Neuronal stem cell (in vitro differentiated cells): ENCODE results near the gene JAG2.

Experiments
- DNase-seq: peaks from one replicate; pipeline ENCODE4 v3.0.0-alpha.2; 2013; ENCODE audit warnings: low spot score
- H2AFZ ChIP-seq: one replicate; pipeline ENCODE4 v1.6.1; 2013; ENCODE audit warnings: mild to moderate bottlenecking, low read length, inconsistent platforms
- H2AK5ac ChIP-seq: 2 replicates; pipeline ENCODE4 v1.6.1; 2013; ENCODE audit warnings: low read depth, mild to moderate bottlenecking, inconsistent platforms, low read length, moderate library complexity, mixed read lengths
- H2BK120ac ChIP-seq: 2 replicates; pipeline ENCODE4 v1.6.1; 2013; ENCODE audit warnings: low read depth, mild to moderate bottlenecking, inconsistent platforms, low read length, moderate library complexity, mixed read lengths
- H2BK12ac ChIP-seq: one replicate; pipeline ENCODE4 v1.6.1; 2013; ENCODE audit warnings: low read length, inconsistent platforms
- H2BK15ac ChIP-seq: 2 replicates; pipeline ENCODE4 v1.6.1; 2013; ENCODE audit warnings: mild to moderate bottlenecking, low read length, inconsistent platforms, mixed read lengths
- H2BK5ac ChIP-seq: one replicate; pipeline ENCODE4 v1.6.1; 2013; ENCODE audit warnings: inconsistent platforms, mild to moderate bottlenecking, low read length, moderate library complexity
- H3K14ac ChIP-seq: one replicate; pipeline ENCODE4 v1.6.1; 2013; ENCODE audit warnings: low read length, inconsistent platforms
- H3K18ac ChIP-seq: 2 replicates; pipeline ENCODE4 v1.6.1; 2013; ENCODE audit warnings: low read length, inconsistent platforms
- H3K23ac ChIP-seq: 2 replicates; pipeline ENCODE4 v1.6.1; 2013; ENCODE audit warnings: low read depth, mild to moderate bottlenecking, mixed read lengths, low read length, inconsistent platforms; ENCODE audit not compliant: poor library complexity
- H3K27ac ChIP-seq: replicated peaks from 3 replicates; pipeline ENCODE4 v1.5.1; 2013; ENCODE audit warnings: low read length, inconsistent platforms
- H3K27me3 ChIP-seq, 3 experiments: 2 replicates each; pipeline ENCODE4 v1.6.1; 2013; ENCODE audit warnings: low read length in 3 of 3, mild to moderate bottlenecking in 2 of 3, inconsistent platforms in 1 of 3, low read depth in 1 of 3, mixed read lengths in 1 of 3, moderate library complexity in 1 of 3; ENCODE audit not compliant: control insufficient read depth in 3 of 3, insufficient read depth in 3 of 3
- H3K36me3 ChIP-seq, 2 donors: replicated peaks in 1 of 2; 2 replicates each; pipeline ENCODE4 v1.6.1; 2013; ENCODE audit warnings: low read length in 2 of 2; ENCODE audit not compliant: control insufficient read depth in 2 of 2, insufficient read depth in 2 of 2
- H3K4ac ChIP-seq: 2 replicates; pipeline ENCODE4 v1.6.1; 2013; ENCODE audit warnings: inconsistent platforms, mild to moderate bottlenecking, low read length, moderate library complexity
- H3K4me1 ChIP-seq, 2 donors: 1 replicate in 1 of 2; 2 replicates in 1 of 2; pipeline ENCODE4 v1.6.1; 2013; ENCODE audit warnings: low read length in 2 of 2, low read depth in 1 of 2; ENCODE audit not compliant: control insufficient read depth in 2 of 2, insufficient read depth in 1 of 2
- H3K4me2 ChIP-seq: one replicate; pipeline ENCODE4 v1.6.1; 2013; ENCODE audit warnings: mild to moderate bottlenecking, low read length, inconsistent platforms; ENCODE audit not compliant: insufficient read depth, poor library complexity, severe bottlenecking
- H3K4me3 ChIP-seq, 2 donors: 2 replicates each; pipeline ENCODE4 v1.5.1; 2013; ENCODE audit warnings: low read length in 2 of 2, mild to moderate bottlenecking in 2 of 2, inconsistent platforms in 1 of 2, moderate library complexity in 1 of 2
- H3K79me1 ChIP-seq: one replicate; pipeline ENCODE4 v1.6.1; 2013; ENCODE audit warnings: low read depth, mild to moderate bottlenecking, inconsistent platforms, low read length, moderate library complexity
- H3K9ac ChIP-seq: one replicate; pipeline ENCODE4 v1.6.1; 2013; ENCODE audit warnings: mild to moderate bottlenecking, low read depth, low read length, inconsistent platforms; ENCODE audit not compliant: poor library complexity
- H3K9me3 ChIP-seq, 2 donors: replicated peaks in 1 of 2; 2 replicates each; pipeline versions ENCODE3 to v1.6.1; 2013; ENCODE audit warnings: low read length in 2 of 2, mild to moderate bottlenecking in 2 of 2, inconsistent platforms in 1 of 2, low read depth in 1 of 2, mixed read lengths in 1 of 2, moderate library complexity in 1 of 2; ENCODE audit not compliant: control insufficient read depth in 2 of 2, insufficient read depth in 1 of 2
- H4K8ac ChIP-seq: one replicate; pipeline ENCODE4 v1.6.1; 2013; ENCODE audit warnings: low read depth, mild to moderate bottlenecking, inconsistent platforms, low read length, moderate library complexity
- H4K91ac ChIP-seq: one replicate; pipeline ENCODE4 v1.6.1; 2013; ENCODE audit warnings: low read length, low read depth, mild to moderate bottlenecking, inconsistent platforms; ENCODE audit not compliant: poor library complexity
- WGBS, 2 donors: extraction: QIAGEN DNeasy Blood & Tissue Kit; methylation state at CpG; one replicate each; pipeline ENCODE4 v1.1.7; 2013; ENCODE audit warnings: missing lambda C conversion rate in 2 of 2, mixed read lengths in 1 of 2; ENCODE audit not compliant: insufficient read length in 2 of 2, insufficient replicate concordance in 1 of 2; ENCODE audit errors: extremely low coverage in 2 of 2; 5-methylcytosine and 5-hydroxymethylcytosine counted together

The JAG2 gene

DNA sequence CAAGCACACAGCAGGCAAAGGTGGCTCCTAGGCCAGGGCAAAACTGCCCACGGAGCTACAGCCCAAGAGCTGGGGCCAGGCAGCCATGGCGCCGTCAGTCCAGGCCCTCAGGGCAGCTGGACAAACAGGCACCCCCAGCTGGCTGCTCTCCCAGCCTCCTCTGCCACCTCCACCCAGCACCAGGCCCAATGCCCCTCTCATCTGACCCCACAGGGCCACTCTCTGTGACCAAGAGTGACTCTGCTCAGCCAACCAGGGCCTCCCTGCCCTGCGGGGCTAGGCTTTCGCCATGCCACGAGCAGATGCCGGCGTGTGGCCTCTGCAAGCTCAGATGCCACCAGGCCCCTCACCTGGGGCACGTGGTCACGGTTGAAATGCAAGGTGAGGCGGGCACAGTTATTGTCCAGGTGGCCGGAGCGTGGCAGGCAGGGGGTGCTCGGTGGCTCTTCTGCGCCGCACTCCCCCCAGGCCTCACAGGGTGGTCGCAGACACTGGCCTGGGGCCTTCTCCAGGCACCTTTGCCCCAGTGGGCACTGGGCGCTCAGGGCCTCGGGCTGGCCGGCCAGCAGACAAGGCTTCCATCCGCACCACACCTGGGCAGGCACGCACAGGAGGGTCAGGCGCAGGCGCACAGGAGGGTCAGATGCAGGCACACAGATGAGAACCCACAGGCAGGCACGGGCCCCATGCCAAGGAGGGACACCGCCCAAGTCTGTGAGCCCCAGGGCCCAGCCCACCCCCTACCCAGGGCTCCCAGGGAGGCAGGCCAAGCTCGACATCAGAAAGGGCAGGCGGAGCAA is 23.0 kb downstream of the JAG2 start:
- Histone ChIP-seq H3K9ac (peak overlapping the region; percentile 60), H3K14ac (peak overlapping the region; percentile 31), H3K23ac (peak overlapping the region; percentile 65), H2BK15ac (no peak overlapping the region), H3K9me3 (peaks cover 0 to 3% of the 10 kb centered on the region in 2 donors), H4K91ac (no peak overlapping the region), H3K27ac (no peak overlapping the region), H2BK12ac (peak overlapping the region; percentile 58), H2AK5ac (no peak overlapping the region), H2AFZ (no peak overlapping the region), H3K36me3 (no peaks in the 10 kb centered on the region), H4K8ac (peak overlapping the region; percentile 82), H3K4ac (no peak overlapping the region), H3K18ac (peak overlapping the region; percentile 38), H3K4me2 (no peak overlapping the region), H3K4me1 (no peaks in the 10 kb centered on the region), H2BK5ac (no peak overlapping the region), H3K27me3 (no peaks in the 10 kb centered on the region), H2BK120ac (no peak overlapping the region), H3K79me1 (peaks cover 8% of the 10 kb centered on the region), H3K4me3 (peak overlapping the region in 1 of 2 donors; percentile 58)
- WGBS, 2 donors, result no CpG with 5 or more reads among the region's 28 CpGs
- DNase-seq, result no peak

DNA sequence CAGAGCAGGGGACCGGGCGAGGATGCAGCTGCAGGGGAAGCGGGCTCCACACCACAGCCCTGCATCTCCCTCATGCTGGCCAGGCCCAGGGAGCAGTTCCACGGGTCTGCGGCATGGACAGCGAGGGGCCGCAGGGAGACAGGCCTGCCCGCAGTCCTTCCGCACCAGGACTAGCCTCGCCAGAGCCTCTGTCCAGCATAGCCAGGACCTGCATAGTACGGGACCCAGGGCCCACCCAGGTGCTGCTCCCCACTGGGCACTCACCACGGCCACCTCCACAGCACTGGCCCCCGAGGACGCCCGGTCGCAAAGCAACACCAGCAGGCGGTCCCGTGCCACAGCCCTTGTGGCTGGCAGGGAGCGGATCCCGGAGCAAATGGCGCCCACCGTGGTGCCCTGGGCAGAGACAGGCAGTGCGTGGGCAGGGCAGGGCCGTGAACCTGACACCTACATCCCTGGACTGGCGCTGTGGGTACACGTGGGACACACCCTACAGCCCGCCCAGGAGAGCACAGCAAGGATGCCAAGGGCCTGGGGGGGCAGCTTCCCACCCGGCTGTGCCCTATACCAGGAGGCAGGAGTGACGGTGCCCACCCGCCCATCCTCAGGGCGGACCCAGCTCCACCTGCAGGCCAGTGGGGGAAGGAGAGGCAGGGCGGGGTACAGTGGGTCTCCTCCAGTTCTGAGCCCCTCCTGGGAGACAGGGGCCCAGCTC is 23.8 kb downstream of the JAG2 start:
- Histone ChIP-seq H2AK5ac (peak overlapping the region; percentile 70), H4K91ac (no peak overlapping the region), H3K4me1 (no peaks in the 10 kb centered on the region), H3K27ac (no peak overlapping the region), H2BK15ac (no peak overlapping the region), H2BK5ac (peak overlapping the region; percentile 19), H3K14ac (peak overlapping the region; percentile 89), H2BK12ac (peak overlapping the region; percentile 73), H3K4ac (no peak overlapping the region), H2BK120ac (no peak overlapping the region), H4K8ac (peak overlapping the region; percentile 82), H3K4me3 (peak overlapping the region in 1 of 2 donors; percentile 6), H3K27me3 (no peaks in the 10 kb centered on the region), H3K9me3 (peaks cover 7 to 11% of the 10 kb centered on the region in 2 donors), H3K79me1 (peaks cover 8% of the 10 kb centered on the region), H3K23ac (peak overlapping the region; percentile 17), H3K9ac (peak overlapping the region; percentile 21), H2AFZ (no peak overlapping the region), H3K18ac (peak overlapping the region; percentile 17), H3K36me3 (no peaks in the 10 kb centered on the region), H3K4me2 (no peak overlapping the region)
- no CpG with 5 or more reads among the region's 32 CpGs for WGBS, 2 donors
- no peak for DNase-seq

DNA sequence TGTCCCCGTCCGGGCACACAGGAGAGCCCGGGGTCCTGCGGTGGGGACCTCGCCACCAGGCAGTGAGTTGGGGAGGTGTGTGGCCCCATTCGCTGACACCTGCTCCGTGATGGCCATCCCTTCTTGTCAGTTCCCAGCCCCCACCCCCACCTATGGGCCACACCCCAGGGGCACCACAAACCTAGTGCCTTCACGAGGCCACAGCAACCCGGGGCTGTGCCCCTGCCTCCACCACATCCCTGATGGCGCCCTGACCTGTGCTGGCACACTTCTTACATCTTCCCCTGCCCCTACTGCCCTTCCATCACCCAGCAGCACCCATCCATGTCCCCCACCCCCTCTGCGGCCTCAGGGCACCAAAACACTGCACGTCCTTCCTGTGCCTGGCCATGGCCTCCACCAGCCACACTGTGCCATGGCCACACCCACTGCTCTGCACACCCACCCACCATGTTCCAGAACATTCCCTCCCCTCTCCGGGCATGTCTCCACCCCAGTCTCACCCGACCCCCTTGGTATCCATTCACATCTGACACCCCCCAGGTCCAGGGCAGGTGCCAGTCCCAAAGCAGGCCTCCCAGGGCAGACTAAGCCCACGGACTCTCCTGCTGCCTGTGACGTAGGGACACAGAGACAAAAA is 24.4 kb downstream of the JAG2 start:
- H3K4ac ChIP-seq, result no peak overlapping the region
- H2AFZ ChIP-seq, result no peak overlapping the region
- H2BK120ac ChIP-seq, result no peak overlapping the region
- H4K91ac ChIP-seq, result no peak overlapping the region
- H2BK15ac ChIP-seq, result no peak overlapping the region
- H3K36me3 ChIP-seq, result no peaks in the 10 kb centered on the region
- H3K4me1 ChIP-seq, result no peaks in the 10 kb centered on the region
- H3K23ac ChIP-seq, result peak overlapping the region; percentile 17
- H3K18ac ChIP-seq, result no peak overlapping the region
- peaks cover 14 to 16% of the 10 kb centered on the region in 2 donors for H3K9me3 ChIP-seq
- no peak overlapping the region for H4K8ac ChIP-seq
- H3K4me3 ChIP-seq, result peak overlapping the region in 1 of 2 donors; percentile 6
- H2BK5ac ChIP-seq, result peak overlapping the region; percentile 19
- H2BK12ac ChIP-seq, result no peak overlapping the region
- H3K9ac ChIP-seq, result peak overlapping the region; percentile 44
- DNase-seq, result no peak
- peaks cover 8% of the 10 kb centered on the region for H3K79me1 ChIP-seq
- peak overlapping the region; percentile 89 for H3K14ac ChIP-seq
- no peaks in the 10 kb centered on the region for H3K27me3 ChIP-seq
- no CpG with 5 or more reads among the region's 16 CpGs for WGBS, 2 donors
- H2AK5ac ChIP-seq, result no peak overlapping the region
- H3K4me2 ChIP-seq, result no peak overlapping the region
- no peak overlapping the region for H3K27ac ChIP-seq
